Skeletal muscle cell (primary cell): Measurements from ENCODE around the gene FGF18.
A peak's percentile ranks its signal among the peaks of the same experiment; 100 is the strongest.

Source experiments
- DNase-seq: peaks from one replicate; pipeline ENCODE4 v3.0.0-alpha.2; 2010; ENCODE audit warnings: low read depth
- H3K4me3 ChIP-seq: 2 replicates; pipeline ENCODE4 v1.5.1; 2011; ENCODE audit warnings: low read depth, mild to moderate bottlenecking, control low read depth, low read length, moderate library complexity

FGF18 gene

GRCh38 chr5:171435908-171436307, 16.5 kb downstream of the FGF18 start:
- no peak overlapping the region for H3K4me3 ChIP-seq
- no peak for DNase-seq

GRCh38 chr5:171436804-171437285, 17.4 kb downstream of the FGF18 start:
- H3K4me3 ChIP-seq, result no peak overlapping the region
- no peak for DNase-seq

GRCh38 chr5:171437286-171437821, 17.9 kb downstream of the FGF18 start:
- H3K4me3 ChIP-seq, result no peak overlapping the region
- DNase-seq, result no peak

GRCh38 chr5:171438738-171439137, 19.3 kb downstream of the FGF18 start:
- DNase-seq, result no peak
- no peak overlapping the region for H3K4me3 ChIP-seq

DNA sequence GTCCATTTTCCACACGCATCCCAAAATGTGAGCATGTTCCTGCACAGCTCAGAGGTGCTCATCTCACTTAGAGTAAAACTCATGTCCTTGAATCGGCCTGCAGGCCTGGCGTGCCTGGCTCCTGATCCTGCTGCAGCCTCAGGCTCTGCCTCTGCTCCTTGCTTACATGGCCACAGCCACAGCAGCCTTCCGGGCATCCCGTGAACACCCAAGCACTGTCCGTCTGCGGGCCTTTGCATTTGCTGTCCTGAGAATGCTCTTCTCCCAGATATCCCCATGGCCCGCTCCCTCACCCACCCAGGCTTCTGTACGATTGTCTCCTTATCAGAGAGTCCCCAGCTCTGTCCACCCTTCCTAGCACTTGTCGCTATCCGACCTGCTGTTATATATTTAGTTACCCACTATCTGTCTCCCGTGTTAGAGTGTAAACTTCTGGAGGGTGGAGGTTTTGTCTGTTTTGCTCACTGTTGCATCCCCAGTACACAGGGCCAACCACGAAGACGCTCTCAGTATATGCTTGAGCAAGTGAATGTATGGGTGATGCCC, 21.9 kb downstream of the FGF18 start:
- DNase-seq, result no peak
- H3K4me3 ChIP-seq, result no peak overlapping the region

DNA sequence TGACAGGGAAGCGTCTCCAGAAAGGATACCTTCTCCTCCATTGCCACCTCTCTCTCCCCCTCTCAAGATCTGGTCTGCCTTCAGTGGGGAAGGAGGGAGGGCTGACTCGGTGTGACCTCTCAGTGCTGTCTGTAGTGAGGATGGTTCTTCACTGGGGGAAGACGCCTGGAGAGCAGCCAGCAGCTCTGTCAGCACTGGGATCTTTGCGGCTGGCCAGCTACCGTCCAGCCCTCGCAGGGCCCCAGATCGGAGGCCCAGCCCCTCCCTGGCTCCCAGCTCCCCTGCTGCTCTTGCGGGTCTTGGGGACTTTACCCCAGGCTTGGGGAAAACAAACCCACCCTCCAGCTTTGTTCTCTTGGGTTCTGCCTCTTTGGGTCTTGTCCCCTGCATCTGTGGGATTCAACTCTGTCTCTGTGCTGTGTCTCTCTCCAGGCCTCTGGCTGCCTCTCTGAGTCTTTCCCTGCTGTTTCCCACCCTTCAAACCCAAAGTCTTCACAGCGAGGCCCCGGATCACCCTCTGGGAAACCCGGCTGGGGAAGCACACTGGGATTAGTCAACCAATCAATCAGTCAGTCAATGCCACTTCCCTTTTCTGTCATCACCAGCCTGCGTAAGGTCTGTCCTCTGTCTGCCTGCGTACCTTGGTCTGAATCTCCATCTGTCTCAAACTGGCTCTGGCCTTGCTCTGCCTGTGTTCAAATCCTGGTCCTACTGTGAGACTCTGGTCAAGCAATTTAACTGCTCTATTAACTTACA, 23.0 kb downstream of the FGF18 start:
- H3K4me3 ChIP-seq, result no peak overlapping the region
- DNase-seq, result peak; percentile 56

DNA sequence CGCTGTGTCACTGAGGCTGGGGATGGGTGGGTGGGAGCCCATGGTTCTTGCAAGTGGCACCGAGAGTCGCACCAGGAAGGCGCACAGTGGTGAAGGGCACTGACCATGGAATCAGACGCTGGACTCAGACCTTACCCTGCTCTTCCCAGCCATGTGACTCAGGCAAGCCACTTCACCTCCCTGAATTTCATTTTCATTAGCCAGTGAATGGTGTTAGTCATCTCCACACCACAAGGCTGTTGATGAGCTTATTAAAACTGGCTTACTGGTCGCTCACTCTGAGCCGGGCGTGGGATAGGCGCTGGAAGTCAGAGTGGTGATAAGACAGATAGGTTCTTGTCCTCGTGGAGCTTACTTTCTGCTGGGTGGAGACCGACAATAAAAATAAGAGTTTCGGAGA, 25.1 kb downstream of the FGF18 start:
- no peak overlapping the region for H3K4me3 ChIP-seq
- no peak for DNase-seq

DNA sequence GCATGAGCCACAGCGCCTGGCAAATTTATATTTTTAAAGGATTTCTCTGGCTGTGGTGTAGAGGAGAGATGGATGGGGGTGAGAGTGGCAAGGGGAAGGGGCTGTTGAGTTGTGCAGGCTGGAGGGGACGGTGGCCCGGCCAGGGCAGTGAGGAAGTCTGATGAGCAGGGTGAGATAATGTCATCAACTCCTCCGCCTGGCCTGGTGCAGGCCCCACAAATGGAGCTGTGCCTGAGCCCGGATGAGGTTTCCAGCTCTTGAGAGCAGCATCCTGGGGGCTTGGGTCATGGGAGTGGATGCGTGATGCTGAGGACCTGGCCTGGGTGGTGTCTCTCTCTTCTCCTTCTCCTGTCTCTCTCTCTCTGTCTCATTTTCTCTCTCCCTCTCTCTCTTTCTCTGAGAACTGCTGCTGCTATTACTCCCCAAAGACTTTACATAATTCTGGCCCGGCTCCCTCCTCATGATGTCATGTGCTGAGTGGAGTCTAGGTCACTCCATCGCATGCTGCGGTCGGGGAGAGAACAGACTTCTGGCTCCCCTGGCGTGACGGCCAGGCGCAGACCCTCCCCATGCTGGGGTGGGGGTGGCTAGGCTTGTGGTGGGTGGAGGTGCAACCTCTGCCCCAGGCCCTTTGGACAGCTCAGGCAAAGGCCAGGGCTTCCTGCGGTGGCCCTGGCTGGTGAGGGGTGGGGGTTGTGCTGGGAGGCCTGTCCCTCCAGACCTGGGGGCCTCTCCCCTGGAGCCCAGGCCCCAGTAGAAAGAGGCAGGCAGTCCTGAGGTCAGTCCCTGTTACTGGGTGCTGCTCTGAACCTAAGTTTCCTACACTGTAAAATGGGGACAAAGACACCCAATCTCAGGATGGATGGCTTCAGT, 26.4 kb downstream of the FGF18 start:
- peak; percentile 87 for DNase-seq
- no peak overlapping the region for H3K4me3 ChIP-seq

GRCh38 chr5:171447226-171447625, 27.8 kb downstream of the FGF18 start:
- DNase-seq, result peak; percentile 56
- H3K4me3 ChIP-seq, result no peak overlapping the region

DNA sequence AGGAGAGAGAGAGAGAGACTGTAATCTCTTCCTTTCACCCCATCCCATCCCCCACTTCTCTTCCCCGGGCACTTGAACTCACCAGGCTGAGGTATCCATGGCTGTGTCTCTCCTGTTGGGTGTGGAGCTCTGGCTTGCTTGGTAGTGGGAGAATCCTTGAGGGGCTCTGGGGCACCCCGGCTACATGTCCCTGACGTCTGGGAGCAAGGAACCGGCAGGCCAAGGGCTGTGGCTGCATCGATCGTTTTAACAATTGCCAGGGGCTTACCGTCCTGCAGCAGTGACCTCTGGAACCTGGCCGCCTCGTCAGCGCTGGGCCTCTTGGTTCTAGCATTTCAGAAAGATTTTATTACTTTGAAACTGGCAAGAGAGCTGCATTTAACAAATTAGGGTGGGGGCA, 30.0 kb downstream of the FGF18 start:
- DNase-seq, result no peak
- no peak overlapping the region for H3K4me3 ChIP-seq

DNA sequence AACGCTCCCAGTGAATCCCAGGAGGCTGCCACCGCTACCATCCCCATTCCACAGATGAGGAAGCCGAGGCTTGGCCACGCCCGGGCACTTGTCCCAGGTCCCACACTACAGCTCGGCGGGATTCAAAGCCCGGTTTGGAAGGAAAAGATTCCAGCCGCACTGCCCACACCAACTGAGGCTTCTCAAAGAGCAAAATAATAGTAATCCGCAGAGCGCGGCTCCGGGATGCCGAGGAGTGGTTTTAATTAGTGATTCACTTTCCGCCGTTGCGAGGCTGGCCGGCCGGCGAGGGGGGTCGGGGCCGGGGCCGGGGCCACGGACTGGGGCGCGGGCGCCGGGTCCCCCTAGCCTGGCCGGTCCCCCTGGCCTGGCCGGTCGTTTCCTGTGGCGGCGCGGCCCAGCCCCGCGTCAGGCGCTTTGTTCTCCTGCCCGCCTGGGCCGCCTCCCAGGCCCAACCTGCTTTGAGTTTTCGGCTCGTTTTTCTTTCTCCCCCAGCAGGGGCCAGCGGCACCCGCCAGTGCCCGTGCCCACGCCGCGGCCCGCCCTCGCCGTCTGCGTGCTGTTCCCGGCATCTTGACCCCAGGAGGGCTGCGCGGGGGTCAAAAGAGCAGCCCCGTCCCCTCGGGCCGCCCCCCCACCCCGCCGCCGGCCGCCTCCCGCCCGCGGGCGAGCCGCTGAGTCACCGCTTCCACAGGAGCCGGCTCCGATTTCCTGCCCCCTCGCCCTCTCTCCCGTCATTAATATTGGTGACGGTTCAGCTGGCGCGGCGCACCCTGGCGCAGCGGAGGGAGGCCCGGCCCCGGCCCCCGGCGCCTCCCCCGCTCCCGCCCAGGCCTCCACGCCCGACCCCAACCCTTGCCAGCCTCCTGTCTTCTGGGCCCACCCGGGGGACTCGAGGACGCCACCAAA, 31.2 kb downstream of the FGF18 start:
- peak; percentile 38 for DNase-seq
- H3K4me3 ChIP-seq, result peak overlapping the region; percentile 34

GRCh38 chr5:171451421-171451820, 32.0 kb downstream of the FGF18 start:
- DNase-seq, result no peak
- H3K4me3 ChIP-seq, result no peak overlapping the region

GRCh38 chr5:171453056-171453725, 33.7 kb downstream of the FGF18 start:
- no peak overlapping the region for H3K4me3 ChIP-seq
- no peak for DNase-seq

DNA sequence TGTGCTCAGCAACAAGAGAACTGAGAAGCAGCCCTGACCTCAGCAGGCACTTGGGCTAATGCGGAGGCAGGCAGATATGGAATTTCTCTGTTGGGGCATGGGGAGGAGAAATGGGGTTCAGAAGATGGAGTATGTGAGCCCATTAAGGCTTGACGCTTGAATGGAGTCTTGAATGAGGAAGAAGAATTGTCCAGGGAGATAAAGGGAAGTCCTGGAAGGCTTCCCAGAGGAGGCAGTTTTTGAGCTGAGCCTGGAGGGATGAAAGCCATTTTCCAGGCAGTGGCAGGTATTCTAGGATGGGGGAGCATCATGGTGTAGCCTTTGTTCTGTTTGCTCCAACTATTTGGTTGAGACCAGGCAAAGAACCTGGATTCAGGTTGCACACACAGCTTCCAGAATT, 34.5 kb downstream of the FGF18 start:
- no peak for DNase-seq
- no peak overlapping the region for H3K4me3 ChIP-seq

DNA sequence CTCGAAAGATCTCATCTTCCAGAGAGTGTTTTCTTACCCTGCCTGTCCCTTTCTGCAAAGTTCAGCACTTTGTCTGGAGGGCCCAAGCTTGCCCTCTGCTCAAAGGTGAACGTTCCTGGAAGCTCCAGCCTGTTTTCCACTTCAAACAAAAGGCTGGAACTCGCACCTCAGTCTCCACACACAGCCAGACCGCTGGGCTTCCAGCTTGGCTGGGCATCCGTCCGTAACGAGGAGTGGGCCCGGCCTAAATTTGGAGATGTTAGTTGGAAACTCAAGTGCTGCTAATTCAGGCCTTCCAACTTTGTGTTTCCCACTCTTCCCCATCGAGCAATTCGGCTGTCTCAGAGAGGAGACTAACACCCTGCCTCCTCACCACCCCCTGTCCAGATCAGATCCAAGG, 35.1 kb downstream of the FGF18 start:
- DNase-seq, result no peak
- H3K4me3 ChIP-seq, result no peak overlapping the region

- no peak for DNase-seq
- no peak overlapping the region for H3K4me3 ChIP-seq
Observed at GRCh38 chr5:171455522-171455921, 36.1 kb downstream of the FGF18 start.

DNA sequence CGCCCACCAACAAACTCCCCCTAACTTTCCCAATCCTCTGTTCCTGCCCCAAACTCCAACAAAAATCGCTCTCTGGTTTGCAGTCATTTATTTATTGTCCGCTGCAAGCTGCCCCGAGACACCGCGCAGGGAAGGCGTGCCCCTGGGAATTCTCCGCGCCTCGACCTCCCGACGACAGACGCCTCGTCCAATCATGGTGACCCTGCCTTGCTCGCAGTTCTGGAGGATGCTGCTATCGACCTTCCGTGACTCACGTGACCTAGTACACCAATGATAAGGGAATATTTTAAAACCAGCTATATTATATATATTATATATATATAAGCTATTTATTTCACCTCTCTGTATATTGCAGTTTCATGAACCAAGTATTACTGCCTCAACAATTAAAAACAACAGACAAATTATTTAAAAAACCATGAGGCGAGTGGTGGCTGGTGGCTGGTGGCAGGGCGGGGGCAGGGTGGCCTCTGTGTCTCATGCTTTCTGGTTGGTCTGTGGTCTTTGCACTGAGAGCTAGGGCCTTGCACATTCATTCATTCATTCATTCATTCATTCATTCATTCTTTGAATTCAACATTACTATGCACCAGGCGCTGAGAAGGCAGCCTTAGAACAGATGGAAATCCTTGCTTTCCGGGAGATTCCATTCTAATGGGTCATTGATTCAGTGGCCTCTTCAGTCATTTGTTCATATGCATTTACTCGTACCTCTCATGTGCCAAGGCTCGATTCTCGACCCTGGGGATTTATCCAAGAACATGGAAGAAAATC, 37.9 kb downstream of the FGF18 start:
- H3K4me3 ChIP-seq, result no peak overlapping the region
- no peak for DNase-seq

- H3K4me3 ChIP-seq, result no peak overlapping the region
- no peak for DNase-seq
Observed at GRCh38 chr5:171459839-171460238, 40.4 kb downstream of the FGF18 start.
